ENCODE results near the gene SENP1.

Gene SENP1

GRCh38 chr12:48123169-48123568, 17.3 kb upstream of the SENP1 start:
- TF ChIP-seq CTCF (IDR thresholded peaks at IDR 0.05; ENCODE audit: control insufficient read depth, insufficient read depth, low read depth, low read length, missing control alignments) = no peak
- no peak overlapping the region for H3K4me3 ChIP-seq (ENCODE audit: control insufficient read depth, low read depth, low read length)
- no peak for DNase-seq (ENCODE audit: low read depth)

DNA sequence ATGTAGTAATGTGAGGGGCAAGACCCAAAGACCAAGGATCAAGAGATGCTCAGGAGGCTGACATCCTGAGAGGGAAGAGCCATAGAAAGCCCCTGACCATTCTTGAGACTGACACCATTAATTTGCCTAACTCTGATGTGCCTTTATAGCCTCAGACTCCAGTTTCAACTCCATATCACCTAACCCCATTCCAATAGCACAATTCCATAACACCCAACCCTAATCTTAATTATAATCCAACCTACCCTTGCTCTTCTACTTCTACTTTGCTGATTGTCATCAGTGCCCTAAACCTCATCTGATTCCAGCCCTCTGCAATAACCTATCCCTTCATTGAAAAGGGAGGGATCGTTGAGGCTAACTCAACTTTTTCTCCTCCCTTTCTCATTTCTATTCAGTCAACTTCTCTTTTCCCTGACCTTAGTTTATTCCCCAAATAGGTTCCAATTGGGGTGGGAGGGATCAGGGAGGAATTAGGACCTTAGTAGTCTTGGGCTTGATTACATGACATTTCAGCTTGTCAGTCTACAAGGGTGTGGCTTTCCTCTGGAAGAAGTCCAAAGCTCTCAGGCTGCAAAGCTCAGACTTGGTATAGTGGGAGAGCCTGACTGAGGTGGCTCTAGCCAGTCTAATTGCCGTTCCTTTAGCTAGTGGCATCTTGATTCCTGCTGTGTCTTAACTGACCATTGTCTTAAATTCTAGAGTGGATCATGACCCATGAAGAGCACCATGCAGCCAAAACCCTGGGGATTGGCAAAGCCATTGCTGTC, 16.4 kb upstream of the SENP1 start:
- DNase-seq (ENCODE audit: low read depth) = no peak
- H3K4me3 ChIP-seq (ENCODE audit: control insufficient read depth, low read depth, low read length) = no peak overlapping the region
- TF ChIP-seq CTCF (IDR thresholded peaks at IDR 0.05; ENCODE audit: control insufficient read depth, insufficient read depth, low read depth, low read length, missing control alignments) = no peak

GRCh38 chr12:48121522-48121921, 15.6 kb upstream of the SENP1 start:
- TF ChIP-seq CTCF (IDR thresholded peaks at IDR 0.05; ENCODE audit: control insufficient read depth, insufficient read depth, low read depth, low read length, missing control alignments) = no peak
- no peak overlapping the region for H3K4me3 ChIP-seq (ENCODE audit: control insufficient read depth, low read depth, low read length)
- DNase-seq (ENCODE audit: low read depth) = no peak

GRCh38 chr12:48119834-48120195, 13.9 kb upstream of the SENP1 start:
- no peak for DNase-seq (ENCODE audit: low read depth)
- no peak for TF ChIP-seq CTCF (IDR thresholded peaks at IDR 0.05; ENCODE audit: control insufficient read depth, insufficient read depth, low read depth, low read length, missing control alignments)
- peak overlapping the region; percentile 91 for H3K4me3 ChIP-seq (ENCODE audit: control insufficient read depth, low read depth, low read length)

DNA sequence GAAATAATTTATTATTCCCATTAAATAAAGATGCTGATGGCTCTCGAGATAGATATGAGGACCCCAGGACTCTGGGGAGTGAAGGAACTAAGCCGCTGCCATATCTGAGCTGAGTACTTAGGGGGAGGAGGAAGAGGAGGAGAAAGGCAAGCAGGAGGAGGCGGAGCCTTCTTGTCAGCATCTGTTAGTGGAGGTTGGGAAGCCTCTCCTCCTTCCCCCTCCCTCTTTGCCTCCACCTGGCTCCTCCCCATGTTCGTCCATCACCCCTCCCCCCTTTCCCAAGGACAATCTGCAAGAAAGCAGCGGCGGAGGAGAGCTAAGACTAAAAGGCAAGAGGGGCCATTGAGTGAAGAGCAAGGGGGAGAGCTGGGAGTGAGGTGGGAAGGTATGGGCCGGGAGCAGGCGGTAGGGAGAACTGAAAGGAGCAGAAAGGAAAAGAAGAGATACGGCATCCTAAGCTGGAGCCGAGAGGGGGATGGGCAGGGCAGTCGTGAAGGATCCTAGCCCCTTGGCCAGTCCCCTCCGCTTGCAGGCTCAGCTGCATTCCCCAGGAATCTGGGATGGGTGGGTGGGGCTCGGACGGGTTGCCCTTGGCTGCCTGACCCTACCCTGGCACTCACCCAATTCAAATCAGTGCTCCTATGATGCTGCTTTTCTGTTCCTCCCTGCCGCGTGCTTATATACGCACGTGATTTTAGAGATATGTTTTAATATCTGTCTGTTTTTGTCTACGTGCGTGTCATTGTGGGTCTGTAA, 13.4 kb upstream of the SENP1 start, which contains the start of gene PFKM:
TSS of gene PFKM (plus strand) at position 287 of the 756 bp plus-strand sequence. CDS start 3,411 bp downstream, outside the sequence.
- no peak for TF ChIP-seq CTCF (IDR thresholded peaks at IDR 0.05; ENCODE audit: control insufficient read depth, insufficient read depth, low read depth, low read length, missing control alignments)
- peak; percentile 52 for DNase-seq (ENCODE audit: low read depth)

DNA sequence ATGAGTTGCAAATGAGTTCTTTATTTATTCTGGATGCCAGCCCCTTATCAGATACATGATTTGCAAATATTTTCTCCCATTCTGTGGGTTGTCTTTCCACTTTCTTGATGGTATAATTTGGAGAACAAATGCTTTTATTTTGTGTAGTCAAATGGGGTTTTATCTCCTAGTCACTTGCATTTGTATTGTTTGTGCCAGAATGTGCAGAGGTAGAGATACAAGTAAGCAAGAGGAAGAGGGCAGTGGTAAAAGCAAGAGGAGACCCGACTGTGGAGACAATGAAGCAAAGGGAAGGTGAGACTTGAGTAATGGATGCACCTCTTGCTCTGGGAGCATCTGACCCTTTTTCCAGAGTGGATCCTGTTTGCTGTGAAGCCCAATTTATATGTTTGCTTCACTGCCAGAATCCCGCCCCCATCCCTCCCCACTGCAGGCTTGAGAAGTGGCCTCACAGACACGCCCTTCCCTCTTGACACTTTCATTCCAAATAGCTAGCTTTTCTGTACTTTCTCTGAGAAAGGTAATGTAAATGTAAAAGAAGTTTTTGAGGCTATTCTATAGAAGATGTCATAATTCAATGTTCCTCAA, 12.5 kb upstream of the SENP1 start:
- DNase-seq (ENCODE audit: low read depth) = no peak
- no peak overlapping the region for H3K4me3 ChIP-seq (ENCODE audit: control insufficient read depth, low read depth, low read length)
- TF ChIP-seq CTCF (IDR thresholded peaks at IDR 0.05; ENCODE audit: control insufficient read depth, insufficient read depth, low read depth, low read length, missing control alignments) = no peak

More for the DNA sequence above, 13.4 kb upstream of the SENP1 start, which contains the start of gene PFKM:
- peak within 1 kb of the TSS; percentile 91 for H3K4me3 ChIP-seq (ENCODE audit: control insufficient read depth, low read depth, low read length)
